Measurements from ENCODE around the gene SLC34A1. TPM values are rescaled to one million over a fixed set of nuclear protein-coding genes. Genes with fewer than 3 reads are reported as not detected.
A peak's percentile ranks its signal among the peaks of the same experiment; 100 is the strongest.

Gene SLC34A1
- total RNA-seq, 1 donor from 2014 or later = not detected

DNA sequence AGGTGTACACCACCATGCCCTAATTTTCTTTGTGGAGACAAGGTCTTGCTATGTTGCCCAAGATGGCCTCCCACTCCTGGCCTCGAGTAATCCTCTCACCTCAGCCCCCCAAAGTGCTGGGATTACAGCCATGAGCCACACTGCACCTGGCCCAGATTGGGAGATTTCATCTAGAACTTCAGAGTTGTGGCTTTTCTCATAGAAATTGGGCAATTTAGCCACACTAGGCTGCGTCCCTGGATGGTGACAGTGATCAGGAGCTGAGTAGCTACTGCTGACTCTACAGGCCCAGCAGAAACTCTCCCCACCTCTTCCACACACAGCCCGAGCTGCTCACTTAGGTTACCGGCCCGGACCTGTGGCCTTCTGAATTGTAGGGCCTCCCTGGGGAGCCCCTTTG is 8.5 kb downstream of the SLC34A1 start:
- Mint-ChIP-seq H3K9me3 (no peaks in the 10 kb centered on the region), H3K36me3 (ENCODE audit: low read depth) (no peaks in the 10 kb centered on the region), H3K4me3 (no peak overlapping the region), H3K27ac (peak overlapping the region; percentile 21), H3K27me3 (peaks cover 1% of the 10 kb centered on the region), H3K4me1 (peaks cover 29% of the 10 kb centered on the region)
- ChIA-PET CTCF (interaction anchor here (0.6 to 1.9 kb wide), 6 partner anchors 11 to 109 kb away, joined by 3 to 8 read pairs (median 4); no protein-coding TSS in a partner anchor), POLR2A (interaction anchor here (0.6 to 2.2 kb wide), 3 partner anchors 33 to 63 kb away, joined by 5 to 7 read pairs (median 6); partner anchors contain the start of genes GRK6 and PRR7)
- ATAC-seq (ENCODE audit: low read depth) (no peak), DNase-seq (no peak)
- TF ChIP-seq, protein P1, sequence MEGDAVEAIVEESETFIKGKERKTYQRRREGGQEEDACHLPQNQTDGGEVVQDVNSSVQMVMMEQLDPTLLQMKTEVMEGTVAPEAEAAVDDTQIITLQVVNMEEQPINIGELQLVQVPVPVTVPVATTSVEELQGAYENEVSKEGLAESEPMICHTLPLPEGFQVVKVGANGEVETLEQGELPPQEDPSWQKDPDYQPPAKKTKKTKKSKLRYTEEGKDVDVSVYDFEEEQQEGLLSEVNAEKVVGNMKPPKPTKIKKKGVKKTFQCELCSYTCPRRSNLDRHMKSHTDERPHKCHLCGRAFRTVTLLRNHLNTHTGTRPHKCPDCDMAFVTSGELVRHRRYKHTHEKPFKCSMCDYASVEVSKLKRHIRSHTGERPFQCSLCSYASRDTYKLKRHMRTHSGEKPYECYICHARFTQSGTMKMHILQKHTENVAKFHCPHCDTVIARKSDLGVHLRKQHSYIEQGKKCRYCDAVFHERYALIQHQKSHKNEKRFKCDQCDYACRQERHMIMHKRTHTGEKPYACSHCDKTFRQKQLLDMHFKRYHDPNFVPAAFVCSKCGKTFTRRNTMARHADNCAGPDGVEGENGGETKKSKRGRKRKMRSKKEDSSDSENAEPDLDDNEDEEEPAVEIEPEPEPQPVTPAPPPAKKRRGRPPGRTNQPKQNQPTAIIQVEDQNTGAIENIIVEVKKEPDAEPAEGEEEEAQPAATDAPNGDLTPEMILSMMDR (IDR thresholded peaks at IDR 0.05) = no peak
- intact Hi-C loops (cut with micrococcal nuclease) = loop anchor here (10.0 kb wide), 1 partner anchor 202 kb away; the partner anchor contains the start of gene TMED9

DNA sequence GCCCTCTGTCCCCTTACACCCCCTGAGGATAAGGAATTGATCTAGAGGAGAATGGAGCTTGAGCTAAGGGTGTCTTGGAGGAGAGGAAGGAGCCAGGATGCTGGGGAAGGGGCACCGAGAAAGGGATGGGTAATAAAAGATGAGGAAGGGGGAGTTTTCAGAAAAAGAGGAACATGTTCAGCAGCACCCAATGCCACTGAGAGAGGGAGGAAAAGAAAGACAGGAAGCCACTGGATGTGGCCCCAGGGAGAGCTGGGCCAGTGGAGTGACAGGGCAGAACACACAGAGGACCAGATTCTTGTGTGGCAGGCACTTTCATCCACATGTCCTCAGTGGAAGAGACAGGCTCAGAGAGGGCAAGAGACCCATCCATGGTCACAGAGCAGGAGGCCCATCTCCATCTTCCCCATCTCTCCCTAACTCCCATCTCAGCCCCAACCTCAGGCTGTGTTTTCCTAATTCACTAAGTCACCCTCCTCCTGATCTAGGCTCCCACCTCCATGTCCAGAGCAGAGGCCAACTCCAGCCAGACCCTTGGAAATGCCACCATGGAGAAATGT is 9.1 kb downstream of the SLC34A1 start:
- no peak for ATAC-seq (ENCODE audit: low read depth)
- POLR2A ChIA-PET = interaction anchor here (0.6 to 2.2 kb wide), 3 partner anchors 36 to 62 kb away, joined by 4 to 7 read pairs (median 5); partner anchors contain the start of gene PRR7
- Mint-ChIP-seq H3K4me3 (no peak overlapping the region), H3K36me3 (ENCODE audit: low read depth) (no peaks in the 10 kb centered on the region), H3K27me3 (peaks cover 1% of the 10 kb centered on the region), H3K9me3 (no peaks in the 10 kb centered on the region), H3K4me1 (peaks cover 28% of the 10 kb centered on the region), H3K27ac (peak overlapping the region; percentile 21)
- intact Hi-C loops (cut with micrococcal nuclease) = loop anchor here (10.0 kb wide), 1 partner anchor 202 kb away; the partner anchor contains the start of gene TMED9
- TF ChIP-seq, protein P1 (IDR thresholded peaks at IDR 0.05) = no peak
- no peak for DNase-seq
- CTCF ChIA-PET = interaction anchor here (0.6 to 1.9 kb wide), 5 partner anchors 11 to 108 kb away, joined by 3 to 8 read pairs (median 4); no protein-coding TSS in a partner anchor

DNA sequence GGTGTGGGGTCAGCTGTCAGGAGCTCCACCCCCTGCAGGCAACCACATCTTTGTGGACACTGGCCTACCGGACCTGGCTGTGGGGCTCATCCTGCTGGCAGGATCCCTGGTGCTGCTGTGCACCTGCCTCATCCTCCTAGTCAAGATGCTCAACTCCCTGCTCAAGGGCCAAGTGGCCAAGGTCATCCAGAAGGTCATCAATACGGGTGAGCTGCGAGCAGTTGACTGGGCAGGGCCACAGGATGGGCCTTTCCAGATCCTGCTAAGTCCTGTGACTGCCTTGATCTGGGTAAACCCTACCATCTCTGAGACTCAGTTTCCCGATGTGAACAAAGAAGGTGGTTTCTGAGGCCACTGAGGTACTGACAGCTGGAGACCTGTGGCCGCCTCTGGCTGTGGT is 9.8 kb downstream of the SLC34A1 start:
- Mint-ChIP-seq H3K27me3 (peaks cover 1% of the 10 kb centered on the region), H3K27ac (no peak overlapping the region), H3K36me3 (ENCODE audit: low read depth) (no peaks in the 10 kb centered on the region), H3K9me3 (no peaks in the 10 kb centered on the region), H3K4me1 (peaks cover 21% of the 10 kb centered on the region), H3K4me3 (no peak overlapping the region)
- ATAC-seq (ENCODE audit: low read depth) (no peak), DNase-seq (no peak)
- POLR2A ChIA-PET = interaction anchor here (2.2 kb wide), 1 partner anchor 52 kb away, joined by 5 read pairs; the partner anchor contains the start of gene PRR7
- TF ChIP-seq, protein P1 (IDR thresholded peaks at IDR 0.05) = no peak
- intact Hi-C loops (cut with micrococcal nuclease) = loop anchor here (10.0 kb wide), 1 partner anchor 201 kb away; the partner anchor contains the start of gene TMED9
- CTCF ChIA-PET = interaction anchor here (1.9 to 2.3 kb wide), 2 partner anchors 10 to 61 kb away, joined by 8 read pairs; no protein-coding TSS in a partner anchor

DNA sequence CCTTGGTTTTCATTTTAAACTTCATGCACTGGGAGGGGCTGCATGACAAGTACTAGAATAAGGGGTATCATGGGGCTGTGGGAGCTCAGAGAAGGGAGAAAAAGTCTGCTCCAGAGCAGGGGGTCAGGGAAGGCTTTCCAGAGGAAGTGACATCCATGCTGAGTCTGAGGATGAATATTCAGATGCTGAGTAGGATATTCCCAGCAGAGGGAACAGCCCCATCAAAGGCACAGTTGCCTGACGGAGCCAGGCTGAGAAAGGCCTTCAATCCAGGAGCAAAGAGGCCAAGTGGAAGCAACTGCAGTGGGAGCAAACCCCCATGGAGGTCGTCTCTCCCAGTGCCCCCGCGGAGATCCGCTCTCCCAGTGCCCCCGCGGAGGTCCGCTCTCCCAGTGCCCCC is 11.8 kb downstream of the SLC34A1 start:
- Mint-ChIP-seq H3K9me3 (no peaks in the 10 kb centered on the region), H3K27me3 (peaks cover under 1% of the 10 kb centered on the region), H3K4me3 (no peak overlapping the region), H3K27ac (no peak overlapping the region), H3K4me1 (peaks cover 4% of the 10 kb centered on the region), H3K36me3 (ENCODE audit: low read depth) (no peaks in the 10 kb centered on the region)
- CTCF ChIA-PET = interaction anchor here (2.3 kb wide), 1 partner anchor 59 kb away, joined by 8 read pairs; no protein-coding TSS in a partner anchor
- no peak for ATAC-seq (ENCODE audit: low read depth)
- DNase-seq = no peak
- POLR2A ChIA-PET = no interaction called here
- intact Hi-C loops (cut with micrococcal nuclease) = loop anchor here (10.0 kb wide), 1 partner anchor 199 kb away; the partner anchor contains the start of gene TMED9
- TF ChIP-seq, protein P1 (IDR thresholded peaks at IDR 0.05) = no peak

DNA sequence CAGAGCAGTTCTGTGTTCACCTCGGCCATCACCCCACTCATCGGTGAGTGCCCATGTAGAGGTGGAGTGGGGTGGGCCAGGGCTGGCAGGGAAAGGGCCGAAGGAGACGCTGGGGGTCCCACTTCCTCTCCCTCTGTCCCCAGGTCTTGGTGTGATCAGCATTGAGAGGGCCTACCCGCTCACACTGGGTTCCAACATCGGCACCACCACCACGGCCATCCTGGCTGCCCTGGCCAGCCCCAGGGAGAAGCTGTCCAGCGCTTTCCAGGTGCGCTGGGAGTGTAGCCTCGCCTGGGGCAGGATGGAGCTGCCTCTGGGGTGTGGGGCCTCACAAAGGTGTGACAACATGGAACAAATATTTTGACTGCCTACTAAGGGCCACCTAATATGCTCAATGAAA is 12.6 kb downstream of the SLC34A1 start:
- Mint-ChIP-seq H3K4me3 (no peak overlapping the region), H3K4me1 (peaks cover 4% of the 10 kb centered on the region), H3K27ac (no peak overlapping the region), H3K36me3 (ENCODE audit: low read depth) (no peaks in the 10 kb centered on the region), H3K9me3 (no peaks in the 10 kb centered on the region), H3K27me3 (peaks cover 5% of the 10 kb centered on the region)
- TF ChIP-seq, protein P1 (IDR thresholded peaks at IDR 0.05) = no peak
- ATAC-seq (ENCODE audit: low read depth) = no peak
- POLR2A ChIA-PET = no interaction called here
- intact Hi-C loops (cut with micrococcal nuclease) = loop anchor here (10.0 kb wide), 1 partner anchor 198 kb away; the partner anchor contains the start of gene TMED9
- CTCF ChIA-PET = no interaction called here
- no peak for DNase-seq
